Skeletal muscle tissue (tissue), 4 donors: ENCODE measurements around the gene APBB2. TPM values are rescaled to one million over a fixed set of nuclear protein-coding genes. Genes with fewer than 3 reads are reported as not detected.

Experiments used
- H3K27ac ChIP-seq: one replicate; pipeline ENCODE4 v1.7.0; 2013; ENCODE audit warnings: mild to moderate bottlenecking, low read depth, low read length, inconsistent platforms
- H3K27me3 ChIP-seq, 3 donors: one replicate each; pipeline ENCODE4 v1.7.0; 2013; ENCODE audit warnings: low read length in 3 of 3; ENCODE audit not compliant: control insufficient read depth in 3 of 3, insufficient read depth in 3 of 3
- H3K36me3 ChIP-seq, 3 donors: one replicate each; pipeline ENCODE4 v1.7.0; 2013; ENCODE audit warnings: low read length in 3 of 3; ENCODE audit not compliant: control insufficient read depth in 3 of 3, insufficient read depth in 3 of 3
- H3K4me1 ChIP-seq, 3 donors: one replicate each; pipeline ENCODE4 v1.7.0; 2013; ENCODE audit warnings: low read length in 3 of 3, mild to moderate bottlenecking in 3 of 3; ENCODE audit not compliant: control insufficient read depth in 3 of 3, insufficient read depth in 3 of 3
- H3K4me3 ChIP-seq, 3 donors: one replicate each; pipeline ENCODE4 v1.7.0; 2013; ENCODE audit warnings: low read length in 3 of 3
- H3K9ac ChIP-seq, 3 donors: one replicate each; pipeline ENCODE4 v1.7.0; 2013; ENCODE audit warnings: low read length in 3 of 3, mild to moderate bottlenecking in 3 of 3, moderate library complexity in 2 of 3, low read depth in 1 of 3
- H3K9me3 ChIP-seq, 3 donors: one replicate each; pipeline ENCODE4 v1.7.0; 2013; ENCODE audit warnings: low read length in 3 of 3; ENCODE audit not compliant: control insufficient read depth in 3 of 3
- total RNA-seq: library from RNA; depleted of rRNA; stranded (reverse); fragments of >200 nt; gene quantifications from one replicate; pipeline ENCODE4 v1.2.3, GENCODE V29; 2014
- donor health status: Osteomylitis.

Gene APBB2
- total RNA-seq, 1 donor from 2014 or later = 41.2 TPM

DNA sequence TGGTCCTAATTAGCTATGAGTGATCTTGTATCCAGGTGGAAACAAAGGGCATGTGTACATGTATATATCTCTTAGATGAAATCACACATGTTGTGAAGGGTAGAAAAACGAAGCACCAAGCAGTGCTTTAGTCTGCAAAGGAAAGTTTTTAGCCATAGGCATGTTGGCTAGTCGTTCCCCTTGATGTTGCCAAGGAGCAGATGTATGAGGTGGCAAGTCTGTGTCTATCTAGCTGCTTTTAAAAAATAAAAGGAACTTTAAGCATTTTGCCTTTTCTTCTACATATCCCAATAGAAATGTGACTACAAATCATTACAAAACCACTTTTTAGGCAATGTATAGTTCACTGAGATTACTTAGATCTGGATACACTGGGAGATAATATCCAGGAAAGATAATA, 401.5 kb downstream of the APBB2 start:
- Histone ChIP-seq H3K9me3 (no peaks in the 10 kb centered on the region), H3K9ac (no peak overlapping the region), H3K27me3 (no peaks in the 10 kb centered on the region), H3K36me3 (peaks cover 15 to 27% (median 23%) of the 10 kb centered on the region in 3 donors), H3K4me3 (no peak overlapping the region), H3K27ac (no peak overlapping the region), H3K4me1 (no peaks in the 10 kb centered on the region)

DNA sequence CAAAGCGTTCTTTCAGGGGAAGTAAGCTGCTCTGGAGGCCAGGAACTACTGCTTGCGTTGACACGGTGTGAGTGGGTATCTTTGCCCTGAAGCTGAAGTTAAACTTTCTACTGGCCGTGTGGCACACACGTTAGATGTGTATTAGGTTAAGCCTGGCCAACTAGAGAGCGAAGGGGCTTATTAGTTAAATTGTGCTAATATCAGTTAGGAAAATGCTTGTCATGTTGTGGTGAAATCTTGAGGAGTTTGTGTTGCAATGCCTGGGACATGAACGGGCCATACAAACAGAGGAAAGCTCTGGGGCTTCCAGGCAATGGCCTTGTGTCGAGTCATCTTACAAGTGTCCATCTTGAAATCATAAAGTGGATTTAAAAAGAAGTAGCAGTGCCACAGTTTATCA, 402.0 kb downstream of the APBB2 start:
- Histone ChIP-seq H3K4me1 (no peaks in the 10 kb centered on the region), H3K9me3 (no peaks in the 10 kb centered on the region), H3K36me3 (peaks cover 15 to 23% (median 23%) of the 10 kb centered on the region in 3 donors), H3K27me3 (no peaks in the 10 kb centered on the region), H3K4me3 (no peak overlapping the region), H3K9ac (no peak overlapping the region), H3K27ac (peak overlapping the region; percentile 12)

DNA sequence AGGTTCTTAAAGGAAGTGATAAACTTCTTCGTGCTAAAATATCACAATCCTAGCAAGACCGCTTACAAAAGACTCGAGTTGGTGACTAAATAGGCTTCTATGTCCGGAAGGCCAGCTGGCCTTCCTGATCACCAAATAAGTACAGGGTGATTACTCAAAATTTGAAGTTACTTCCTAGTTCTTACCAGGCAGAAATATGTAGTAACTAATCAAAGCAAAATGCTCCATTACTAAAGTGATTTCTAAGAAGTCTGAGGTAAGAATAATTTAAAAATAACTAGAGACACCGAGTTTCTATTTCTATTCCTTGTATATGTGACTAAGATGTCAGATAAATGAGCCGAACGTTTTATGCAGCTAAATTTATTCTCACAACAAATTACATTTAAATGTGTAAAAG, 402.4 kb downstream of the APBB2 start:
- H3K27me3 ChIP-seq = no peaks in the 10 kb centered on the region
- no peaks in the 10 kb centered on the region for H3K9me3 ChIP-seq
- no peaks in the 10 kb centered on the region for H3K4me1 ChIP-seq
- peak overlapping the region; percentile 12 for H3K27ac ChIP-seq
- no peak overlapping the region for H3K9ac ChIP-seq
- peaks cover 15 to 23% (median 23%) of the 10 kb centered on the region in 3 donors for H3K36me3 ChIP-seq
- H3K4me3 ChIP-seq = no peak overlapping the region

- no peaks in the 10 kb centered on the region for H3K4me1 ChIP-seq
- H3K4me3 ChIP-seq = no peak overlapping the region
- H3K27ac ChIP-seq = no peak overlapping the region
- H3K9ac ChIP-seq = no peak overlapping the region
- H3K27me3 ChIP-seq = no peaks in the 10 kb centered on the region
- H3K9me3 ChIP-seq = no peaks in the 10 kb centered on the region
- H3K36me3 ChIP-seq = peaks cover 2 to 6% (median 4%) of the 10 kb centered on the region in 3 donors
These were observed 405.4 kb downstream of the APBB2 start for GRCh38 chr4:40808926-40809457.

GRCh38 chr4:40804598-40804997, 409.7 kb downstream of the APBB2 start:
- no peak overlapping the region for H3K9ac ChIP-seq
- H3K27ac ChIP-seq = no peak overlapping the region
- H3K27me3 ChIP-seq = no peaks in the 10 kb centered on the region
- H3K4me1 ChIP-seq = no peaks in the 10 kb centered on the region
- no peaks in the 10 kb centered on the region for H3K36me3 ChIP-seq
- no peak overlapping the region for H3K4me3 ChIP-seq
- no peaks in the 10 kb centered on the region for H3K9me3 ChIP-seq

GRCh38 chr4:40800064-40800463, 414.3 kb downstream of the APBB2 start:
- H3K9me3 ChIP-seq = no peaks in the 10 kb centered on the region
- H3K4me3 ChIP-seq = no peak overlapping the region
- H3K27me3 ChIP-seq = no peaks in the 10 kb centered on the region
- H3K4me1 ChIP-seq = no peaks in the 10 kb centered on the region
- no peak overlapping the region for H3K27ac ChIP-seq
- H3K9ac ChIP-seq = no peak overlapping the region
- no peaks in the 10 kb centered on the region for H3K36me3 ChIP-seq

DNA sequence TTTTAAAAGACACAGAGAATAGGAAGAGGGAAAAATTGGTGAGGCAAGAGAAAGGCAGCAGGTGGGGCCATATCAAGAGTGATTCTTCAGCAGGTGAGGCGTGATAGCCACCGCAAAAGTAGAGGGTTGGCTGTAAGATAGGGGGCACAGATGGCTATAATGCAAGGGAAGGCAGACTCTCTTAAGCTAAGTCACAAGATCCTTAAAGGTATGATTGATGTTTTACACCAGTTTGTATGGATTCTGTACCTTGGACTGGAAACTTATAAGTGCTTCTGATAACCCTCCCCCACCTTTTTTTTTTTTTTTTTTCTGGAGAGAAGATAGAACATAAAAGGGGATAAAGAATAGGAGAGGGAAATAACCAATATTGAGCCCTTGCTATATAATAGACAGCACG, 424.6 kb downstream of the APBB2 start:
- no peak overlapping the region for H3K27ac ChIP-seq
- no peaks in the 10 kb centered on the region for H3K4me1 ChIP-seq
- no peaks in the 10 kb centered on the region for H3K9me3 ChIP-seq
- H3K4me3 ChIP-seq = no peak overlapping the region
- no peaks in the 10 kb centered on the region for H3K27me3 ChIP-seq
- H3K9ac ChIP-seq = no peak overlapping the region
- no peaks in the 10 kb centered on the region for H3K36me3 ChIP-seq

DNA sequence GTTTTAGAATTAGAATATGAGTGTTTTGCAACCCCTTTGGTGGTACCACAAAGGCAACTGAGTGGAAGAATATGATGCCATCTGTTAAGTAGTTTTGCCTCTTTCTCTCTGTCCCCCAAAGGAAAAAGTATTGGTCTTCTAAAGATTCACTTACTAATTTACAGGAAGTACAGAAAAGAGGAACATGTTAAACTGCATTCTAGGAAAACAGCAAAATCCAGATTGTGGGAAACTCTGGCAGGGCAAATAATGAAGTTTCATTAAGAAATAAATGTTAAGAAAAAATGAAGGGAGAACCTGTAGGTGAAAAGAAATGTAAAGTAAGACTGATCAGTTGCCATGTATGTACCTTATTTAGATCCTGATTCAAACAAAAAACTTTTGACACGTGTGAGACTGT, 425.3 kb downstream of the APBB2 start:
- Histone ChIP-seq H3K27ac (no peak overlapping the region), H3K9me3 (no peaks in the 10 kb centered on the region), H3K4me3 (no peak overlapping the region), H3K36me3 (no peaks in the 10 kb centered on the region), H3K4me1 (no peaks in the 10 kb centered on the region), H3K9ac (no peak overlapping the region), H3K27me3 (no peaks in the 10 kb centered on the region)

DNA sequence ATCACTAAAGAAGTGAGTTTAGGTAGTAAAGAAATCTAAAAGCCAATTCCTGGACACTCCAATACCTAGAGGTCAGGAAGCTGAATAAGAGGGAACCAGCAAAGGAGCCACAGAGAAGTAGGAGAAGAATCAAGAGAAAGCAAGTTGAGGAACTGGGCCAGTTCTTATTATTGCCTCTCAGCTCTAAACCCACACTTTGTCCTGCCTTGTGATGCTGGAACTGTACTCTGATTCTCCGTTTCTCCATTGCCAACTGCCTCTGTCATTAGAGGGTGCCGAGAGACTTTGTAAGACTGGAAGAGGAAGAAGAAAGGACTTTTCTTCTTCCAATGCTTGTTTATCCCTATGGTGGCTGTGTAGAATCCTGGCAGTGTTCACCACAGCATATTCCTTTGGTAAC, 426.0 kb downstream of the APBB2 start:
- Histone ChIP-seq H3K27me3 (no peaks in the 10 kb centered on the region), H3K27ac (no peak overlapping the region)

GRCh38 chr4:40785727-40786126, 428.6 kb downstream of the APBB2 start:
- no peaks in the 10 kb centered on the region for H3K27me3 ChIP-seq
- no peaks in the 10 kb centered on the region for H3K36me3 ChIP-seq
- H3K4me1 ChIP-seq = no peaks in the 10 kb centered on the region
- no peak overlapping the region for H3K9ac ChIP-seq
- H3K9me3 ChIP-seq = no peaks in the 10 kb centered on the region
- no peak overlapping the region for H3K27ac ChIP-seq
- no peak overlapping the region for H3K4me3 ChIP-seq

More for the DNA sequence above, 426.0 kb downstream of the APBB2 start:
- Histone ChIP-seq H3K9ac (no peak overlapping the region), H3K9me3 (no peaks in the 10 kb centered on the region), H3K36me3 (no peaks in the 10 kb centered on the region), H3K4me1 (no peaks in the 10 kb centered on the region), H3K4me3 (no peak overlapping the region)
